ENCODE results near the gene MRLN.

GRCh38 chr10:59774451-59774850 lies 21.2 kb upstream of the MRLN start:
- TF ChIP-seq YY1 (IDR thresholded peaks at IDR 0.05; ENCODE audit: low read depth) (no peak), REST (IDR thresholded peaks at IDR 0.05; ENCODE audit: low read depth) (no peak), RAD21 (IDR thresholded peaks at IDR 0.05; ENCODE audit: low read depth) (no peak), NFIC (IDR thresholded peaks at IDR 0.05) (no peak), TAF1 (IDR thresholded peaks at IDR 0.05; ENCODE audit: low read depth) (no peak), EP300 (IDR thresholded peaks at IDR 0.05; ENCODE audit: borderline replicate concordance) (no peak), CEBPB (IDR thresholded peaks at IDR 0.05) (no peak), EGR1 (IDR thresholded peaks at IDR 0.05) (no peak), TCF12 (IDR thresholded peaks at IDR 0.05; ENCODE audit: low read depth) (no peak), USF1 (IDR thresholded peaks at IDR 0.05) (no peak), MAX (IDR thresholded peaks at IDR 0.05) (no peak), CREB1 (IDR thresholded peaks at IDR 0.05; ENCODE audit: low read depth) (no peak)
